ENCODE measurements around the gene TBC1D16. TPM values are rescaled to one million over a fixed set of nuclear protein-coding genes. Genes with fewer than 3 reads are reported as not detected.

TBC1D16 gene
- total and polyA plus RNA-seq, 10 of the 15 experiments (the other 5 are each of a cell fraction or from before 2014, with no cell fraction given), result 0.01 to 0.13 (median 0.06) TPM; not detected in 3

DNA sequence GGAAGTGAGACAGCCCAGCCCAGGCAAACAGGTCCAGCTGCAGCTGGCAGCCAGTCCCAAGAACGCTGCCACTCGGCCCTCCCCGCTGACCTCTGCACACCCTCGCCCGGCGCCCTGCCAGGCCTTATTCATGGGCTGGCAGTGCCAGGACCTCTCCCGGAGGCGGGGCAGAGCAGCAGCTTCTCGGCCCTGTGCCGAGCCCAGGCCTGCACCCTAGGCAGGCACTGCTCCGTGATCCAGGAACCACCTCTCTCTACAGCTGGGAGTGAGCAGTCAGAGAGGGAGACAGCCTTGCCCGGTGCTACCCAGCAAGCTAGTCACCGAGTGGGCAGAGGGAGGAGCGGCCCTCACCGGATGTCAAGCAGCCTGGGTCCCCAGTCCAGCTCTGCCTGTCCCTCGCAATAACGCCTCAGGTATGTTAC is 116.5 kb downstream of the TBC1D16 start (continued):
- TF ChIP-seq, protein P1, sequence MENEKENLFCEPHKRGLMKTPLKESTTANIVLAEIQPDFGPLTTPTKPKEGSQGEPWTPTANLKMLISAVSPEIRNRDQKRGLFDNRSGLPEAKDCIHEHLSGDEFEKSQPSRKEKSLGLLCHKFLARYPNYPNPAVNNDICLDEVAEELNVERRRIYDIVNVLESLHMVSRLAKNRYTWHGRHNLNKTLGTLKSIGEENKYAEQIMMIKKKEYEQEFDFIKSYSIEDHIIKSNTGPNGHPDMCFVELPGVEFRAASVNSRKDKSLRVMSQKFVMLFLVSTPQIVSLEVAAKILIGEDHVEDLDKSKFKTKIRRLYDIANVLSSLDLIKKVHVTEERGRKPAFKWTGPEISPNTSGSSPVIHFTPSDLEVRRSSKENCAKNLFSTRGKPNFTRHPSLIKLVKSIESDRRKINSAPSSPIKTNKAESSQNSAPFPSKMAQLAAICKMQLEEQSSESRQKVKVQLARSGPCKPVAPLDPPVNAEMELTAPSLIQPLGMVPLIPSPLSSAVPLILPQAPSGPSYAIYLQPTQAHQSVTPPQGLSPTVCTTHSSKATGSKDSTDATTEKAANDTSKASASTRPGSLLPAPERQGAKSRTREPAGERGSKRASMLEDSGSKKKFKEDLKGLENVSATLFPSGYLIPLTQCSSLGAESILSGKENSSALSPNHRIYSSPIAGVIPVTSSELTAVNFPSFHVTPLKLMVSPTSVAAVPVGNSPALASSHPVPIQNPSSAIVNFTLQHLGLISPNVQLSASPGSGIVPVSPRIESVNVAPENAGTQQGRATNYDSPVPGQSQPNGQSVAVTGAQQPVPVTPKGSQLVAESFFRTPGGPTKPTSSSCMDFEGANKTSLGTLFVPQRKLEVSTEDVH (IDR thresholded peaks at IDR 0.05; ENCODE audit: low read depth, partially characterized antibody), result no peak
- TF ChIP-seq RCOR1 (conservative IDR thresholded peaks at IDR 0.05; ENCODE audit: low read depth, low read length) (no peak), SMAD5 (IDR thresholded peaks at IDR 0.05; ENCODE audit: low read depth) (no peak)
- TF ChIP-seq, protein P2, sequence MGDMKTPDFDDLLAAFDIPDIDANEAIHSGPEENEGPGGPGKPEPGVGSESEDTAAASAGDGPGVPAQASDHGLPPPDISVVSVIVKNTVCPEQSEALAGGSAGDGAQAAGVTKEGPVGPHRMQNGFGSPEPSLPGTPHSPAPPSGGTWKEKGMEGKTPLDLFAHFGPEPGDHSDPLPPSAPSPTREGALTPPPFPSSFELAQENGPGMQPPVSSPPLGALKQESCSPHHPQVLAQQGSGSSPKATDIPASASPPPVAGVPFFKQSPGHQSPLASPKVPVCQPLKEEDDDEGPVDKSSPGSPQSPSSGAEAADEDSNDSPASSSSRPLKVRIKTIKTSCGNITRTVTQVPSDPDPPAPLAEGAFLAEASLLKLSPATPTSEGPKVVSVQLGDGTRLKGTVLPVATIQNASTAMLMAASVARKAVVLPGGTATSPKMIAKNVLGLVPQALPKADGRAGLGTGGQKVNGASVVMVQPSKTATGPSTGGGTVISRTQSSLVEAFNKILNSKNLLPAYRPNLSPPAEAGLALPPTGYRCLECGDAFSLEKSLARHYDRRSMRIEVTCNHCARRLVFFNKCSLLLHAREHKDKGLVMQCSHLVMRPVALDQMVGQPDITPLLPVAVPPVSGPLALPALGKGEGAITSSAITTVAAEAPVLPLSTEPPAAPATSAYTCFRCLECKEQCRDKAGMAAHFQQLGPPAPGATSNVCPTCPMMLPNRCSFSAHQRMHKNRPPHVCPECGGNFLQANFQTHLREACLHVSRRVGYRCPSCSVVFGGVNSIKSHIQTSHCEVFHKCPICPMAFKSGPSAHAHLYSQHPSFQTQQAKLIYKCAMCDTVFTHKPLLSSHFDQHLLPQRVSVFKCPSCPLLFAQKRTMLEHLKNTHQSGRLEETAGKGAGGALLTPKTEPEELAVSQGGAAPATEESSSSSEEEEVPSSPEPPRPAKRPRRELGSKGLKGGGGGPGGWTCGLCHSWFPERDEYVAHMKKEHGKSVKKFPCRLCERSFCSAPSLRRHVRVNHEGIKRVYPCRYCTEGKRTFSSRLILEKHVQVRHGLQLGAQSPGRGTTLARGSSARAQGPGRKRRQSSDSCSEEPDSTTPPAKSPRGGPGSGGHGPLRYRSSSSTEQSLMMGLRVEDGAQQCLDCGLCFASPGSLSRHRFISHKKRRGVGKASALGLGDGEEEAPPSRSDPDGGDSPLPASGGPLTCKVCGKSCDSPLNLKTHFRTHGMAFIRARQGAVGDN (IDR thresholded peaks at IDR 0.05), result no peak

DNA sequence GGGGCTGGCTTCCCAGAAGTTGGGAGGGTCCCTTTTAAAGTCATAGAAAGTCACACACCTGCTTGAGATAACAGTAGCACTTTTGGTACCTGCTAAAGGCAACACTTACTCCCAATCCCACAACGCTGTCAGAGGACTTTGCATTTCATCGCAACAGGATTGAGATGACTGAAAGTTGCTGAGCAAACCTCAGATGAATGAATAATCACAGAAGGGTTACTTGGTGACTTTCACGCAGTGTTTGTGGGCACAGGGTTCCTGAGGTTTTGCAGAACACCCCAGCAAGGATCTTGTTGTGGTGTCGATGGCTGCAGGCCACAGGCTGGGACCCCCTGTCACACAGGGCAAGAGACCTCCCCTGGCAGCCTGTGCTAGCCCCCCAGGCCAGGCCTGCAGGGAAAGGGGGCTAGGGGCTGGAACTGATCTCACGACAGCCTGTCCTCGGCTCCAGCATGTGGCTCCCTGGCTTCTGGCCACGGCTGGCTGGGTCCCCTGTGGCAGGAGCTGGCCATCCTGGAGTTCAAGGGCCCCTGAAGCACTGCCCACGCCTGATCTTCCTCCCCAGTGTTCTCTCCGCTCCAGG is 117.0 kb downstream of the TBC1D16 start:
- no peak for FAIRE-seq
- no peaks in the 10 kb centered on the region for H3K9me3 ChIP-seq (replicated peaks; ENCODE audit: control insufficient read depth, insufficient read depth, low read length)
- no TSS peak for BruUV-seq (replicated peaks)
- in situ Hi-C loops (cut with MboI) (no loop called here), intact Hi-C loops (cut with micrococcal nuclease; ENCODE audit: unreplicated experiment) (no loop called here)
- 34% methylated on average over 9 of the region's 9 CpGs for WGBS (ENCODE audit: insufficient coverage, insufficient replicate concordance, low lambda C conversion rate, missing lambda C conversion rate)
- H4K20me1 ChIP-seq (ENCODE audit: control insufficient read depth, insufficient read depth), result no peaks in the 10 kb centered on the region
- no peaks in the 10 kb centered on the region for H3K36me3 ChIP-seq (ENCODE audit: control insufficient read depth in 2 of 2, insufficient read depth in 2 of 2, low read length in 1 of 2)
- H3K4me3 ChIP-seq, result no peak overlapping the region
- ATAC-seq, result no peak
- no peak overlapping the region for H3K4me2 ChIP-seq (ENCODE audit: control insufficient read depth, insufficient read depth)
- peaks cover 21% of the 10 kb centered on the region for H3K4me1 ChIP-seq (ENCODE audit: control insufficient read depth, insufficient read depth, low read length)
- DNase-seq (ENCODE audit: low read depth, low spot score), result no peak
- H3K9ac ChIP-seq (ENCODE audit: control insufficient read depth, insufficient read depth, low read length), result no peak overlapping the region
- ChIA-PET POLR2A (no interaction called here), SMC1A (ENCODE audit: uncharacterized antibody, unreplicated experiment) (no interaction called here), CTCF (interaction anchor here (0.7 to 1.5 kb wide), 4 partner anchors 12 to 130 kb away, joined by 3 read pairs; no protein-coding TSS in a partner anchor), RAD21 (ENCODE audit: unreplicated experiment) (no interaction called here)
- H2AFZ ChIP-seq (ENCODE audit: control insufficient read depth, low read depth, low read length), result no peak overlapping the region
- H3K27ac ChIP-seq (ENCODE audit: control insufficient read depth, insufficient read depth), result no peak overlapping the region
- H3K79me2 ChIP-seq (ENCODE audit: control insufficient read depth, insufficient read depth, low read length), result no peaks in the 10 kb centered on the region
- H3K27me3 ChIP-seq (replicated peaks in 1 of 2; ENCODE audit: control insufficient read depth in 2 of 2, insufficient read depth in 2 of 2, low read length in 1 of 2), result no peaks in the 10 kb centered on the region; a peak in 1 of 4 replicates
- TF ChIP-seq NFYB (IDR thresholded peaks at IDR 0.05; ENCODE audit: insufficient read depth, low read depth, low read length), result no peak
- no peak for TF ChIP-seq IRF4 (IDR thresholded peaks at IDR 0.05; ENCODE audit: low read depth, low read length)
- TF ChIP-seq, protein P3, sequence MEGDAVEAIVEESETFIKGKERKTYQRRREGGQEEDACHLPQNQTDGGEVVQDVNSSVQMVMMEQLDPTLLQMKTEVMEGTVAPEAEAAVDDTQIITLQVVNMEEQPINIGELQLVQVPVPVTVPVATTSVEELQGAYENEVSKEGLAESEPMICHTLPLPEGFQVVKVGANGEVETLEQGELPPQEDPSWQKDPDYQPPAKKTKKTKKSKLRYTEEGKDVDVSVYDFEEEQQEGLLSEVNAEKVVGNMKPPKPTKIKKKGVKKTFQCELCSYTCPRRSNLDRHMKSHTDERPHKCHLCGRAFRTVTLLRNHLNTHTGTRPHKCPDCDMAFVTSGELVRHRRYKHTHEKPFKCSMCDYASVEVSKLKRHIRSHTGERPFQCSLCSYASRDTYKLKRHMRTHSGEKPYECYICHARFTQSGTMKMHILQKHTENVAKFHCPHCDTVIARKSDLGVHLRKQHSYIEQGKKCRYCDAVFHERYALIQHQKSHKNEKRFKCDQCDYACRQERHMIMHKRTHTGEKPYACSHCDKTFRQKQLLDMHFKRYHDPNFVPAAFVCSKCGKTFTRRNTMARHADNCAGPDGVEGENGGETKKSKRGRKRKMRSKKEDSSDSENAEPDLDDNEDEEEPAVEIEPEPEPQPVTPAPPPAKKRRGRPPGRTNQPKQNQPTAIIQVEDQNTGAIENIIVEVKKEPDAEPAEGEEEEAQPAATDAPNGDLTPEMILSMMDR (IDR thresholded peaks at IDR 0.05 in 2 of 3, conservative IDR thresholded peaks at IDR 0.05 in 1 of 3; ENCODE audit: control insufficient read depth in 2 of 3, extremely low read depth in 1 of 3, insufficient read depth in 1 of 3, low read depth in 3 of 3, low read length in 3 of 3), result no peak
- no peak for TF ChIP-seq EZH2 (IDR thresholded peaks at IDR 0.05; ENCODE audit: borderline replicate concordance, control insufficient read depth, low read depth, low read length)
- TF ChIP-seq, protein P4, sequence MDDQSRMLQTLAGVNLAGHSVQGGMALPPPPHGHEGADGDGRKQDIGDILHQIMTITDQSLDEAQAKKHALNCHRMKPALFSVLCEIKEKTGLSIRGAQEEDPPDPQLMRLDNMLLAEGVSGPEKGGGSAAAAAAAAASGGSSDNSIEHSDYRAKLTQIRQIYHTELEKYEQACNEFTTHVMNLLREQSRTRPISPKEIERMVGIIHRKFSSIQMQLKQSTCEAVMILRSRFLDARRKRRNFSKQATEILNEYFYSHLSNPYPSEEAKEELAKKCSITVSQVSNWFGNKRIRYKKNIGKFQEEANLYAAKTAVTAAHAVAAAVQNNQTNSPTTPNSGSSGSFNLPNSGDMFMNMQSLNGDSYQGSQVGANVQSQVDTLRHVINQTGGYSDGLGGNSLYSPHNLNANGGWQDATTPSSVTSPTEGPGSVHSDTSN (IDR thresholded peaks at IDR 0.05; ENCODE audit: insufficient replicate concordance, low read depth, low read length), result no peak
- TF ChIP-seq ZBED1 (IDR thresholded peaks at IDR 0.05; ENCODE audit: borderline replicate concordance), result no peak
- TF ChIP-seq, protein P5, sequence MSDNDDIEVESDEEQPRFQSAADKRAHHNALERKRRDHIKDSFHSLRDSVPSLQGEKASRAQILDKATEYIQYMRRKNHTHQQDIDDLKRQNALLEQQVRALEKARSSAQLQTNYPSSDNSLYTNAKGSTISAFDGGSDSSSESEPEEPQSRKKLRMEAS (IDR thresholded peaks at IDR 0.05; ENCODE audit: low read depth, low read length), result no peak

Measured in GM12878 (cell line).